ENCODE data around the gene CFAP251. TPM values are rescaled to one million over a fixed set of nuclear protein-coding genes. Genes with fewer than 3 reads are reported as not detected.

CFAP251 gene
- polyA plus RNA-seq, 3 donors = 0.08 to 0.17 TPM; not detected in 1

DNA sequence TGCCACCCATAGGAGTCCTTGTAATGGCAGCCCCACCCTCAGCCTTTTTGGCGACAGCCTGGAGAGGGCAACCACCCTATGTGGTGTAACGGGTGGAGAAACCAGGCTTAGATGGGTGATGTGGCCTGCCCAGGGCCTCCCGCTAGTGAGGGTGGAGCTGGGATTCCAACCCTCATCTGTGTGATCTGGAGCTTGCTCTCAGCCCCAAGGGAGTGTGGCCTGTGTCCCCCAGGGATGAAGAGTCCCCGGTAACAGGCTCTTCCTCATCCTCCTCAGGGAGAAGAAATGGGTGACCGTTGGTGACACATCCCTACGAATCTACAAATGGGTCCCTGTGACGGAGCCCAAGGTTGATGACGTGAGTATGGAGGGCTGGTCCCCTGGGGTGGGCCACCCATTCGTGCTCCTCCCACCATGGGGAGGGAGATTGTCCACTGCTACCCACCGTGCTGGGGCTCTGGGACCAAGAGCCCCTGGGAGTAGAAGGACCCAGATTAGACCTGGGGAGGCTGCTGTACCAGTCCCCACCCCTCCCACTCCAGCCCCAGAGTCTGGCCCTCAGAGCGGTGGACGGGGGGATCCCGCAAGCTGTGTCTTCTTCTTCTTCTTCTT lies 112.1 kb downstream of the CFAP251 start:
- peaks cover 2% of the 10 kb centered on the region for H3K4me1 Mint-ChIP-seq
- 97% methylated on average over 5 of the region's 13 CpGs for WGBS (ENCODE audit: insufficient coverage)
- Histone ChIP-seq H3K79me2 (ENCODE audit: insufficient read depth, low read length) (peaks cover 8% of the 10 kb centered on the region), H4K20me1 (ENCODE audit: insufficient read depth, low read length) (no peaks in the 10 kb centered on the region), H3K9ac (ENCODE audit: insufficient read depth, low read length, poor library complexity, severe bottlenecking) (no peak overlapping the region), H3K27ac (ENCODE audit: low read depth in 1 of 2, low read length in 2 of 2) (no peak overlapping the region), H3K36me3 (replicated peaks in 1 of 2; ENCODE audit: control insufficient read depth in 1 of 2, insufficient read depth in 2 of 2, low read length in 2 of 2) (no peaks in the 10 kb centered on the region), H3K4me1 (ENCODE audit: control insufficient read depth in 1 of 2, insufficient read depth in 2 of 2, low read length in 2 of 2) (no peaks in the 10 kb centered on the region), H2AFZ (ENCODE audit: insufficient read depth, low read depth, low read length, poor library complexity, severe bottlenecking) (no peak overlapping the region), H3K4me3 (replicated peaks in 1 of 3; ENCODE audit: low read depth in 2 of 3, low read length in 3 of 3) (no peak overlapping the region), H3K9me3 (replicated peaks in 1 of 2; ENCODE audit: control insufficient read depth in 1 of 2, insufficient read depth in 1 of 2, low read length in 2 of 2) (no peaks in the 10 kb centered on the region), H3K27me3 (ENCODE audit: control insufficient read depth in 2 of 2, insufficient read depth in 2 of 2, low read length in 2 of 2) (no peaks in the 10 kb centered on the region), H3K4me2 (replicated peaks; ENCODE audit: extremely low read depth, low read length, poor library complexity, severe bottlenecking) (no peak overlapping the region)
- no peak overlapping the region for H3K27ac Mint-ChIP-seq
- peaks cover 0 to 4% (median 0%) of the 10 kb centered on the region in 3 donors for H3K27me3 Mint-ChIP-seq (ENCODE audit: low read depth in 3 of 3)
- H3K9me3 Mint-ChIP-seq = no peaks in the 10 kb centered on the region
- DNase-seq = no peak
- intact Hi-C loops (cut with micrococcal nuclease) = no loop called here
- H3K4me3 Mint-ChIP-seq = no peak overlapping the region
- TF ChIP-seq, protein P1, sequence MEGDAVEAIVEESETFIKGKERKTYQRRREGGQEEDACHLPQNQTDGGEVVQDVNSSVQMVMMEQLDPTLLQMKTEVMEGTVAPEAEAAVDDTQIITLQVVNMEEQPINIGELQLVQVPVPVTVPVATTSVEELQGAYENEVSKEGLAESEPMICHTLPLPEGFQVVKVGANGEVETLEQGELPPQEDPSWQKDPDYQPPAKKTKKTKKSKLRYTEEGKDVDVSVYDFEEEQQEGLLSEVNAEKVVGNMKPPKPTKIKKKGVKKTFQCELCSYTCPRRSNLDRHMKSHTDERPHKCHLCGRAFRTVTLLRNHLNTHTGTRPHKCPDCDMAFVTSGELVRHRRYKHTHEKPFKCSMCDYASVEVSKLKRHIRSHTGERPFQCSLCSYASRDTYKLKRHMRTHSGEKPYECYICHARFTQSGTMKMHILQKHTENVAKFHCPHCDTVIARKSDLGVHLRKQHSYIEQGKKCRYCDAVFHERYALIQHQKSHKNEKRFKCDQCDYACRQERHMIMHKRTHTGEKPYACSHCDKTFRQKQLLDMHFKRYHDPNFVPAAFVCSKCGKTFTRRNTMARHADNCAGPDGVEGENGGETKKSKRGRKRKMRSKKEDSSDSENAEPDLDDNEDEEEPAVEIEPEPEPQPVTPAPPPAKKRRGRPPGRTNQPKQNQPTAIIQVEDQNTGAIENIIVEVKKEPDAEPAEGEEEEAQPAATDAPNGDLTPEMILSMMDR (IDR thresholded peaks at IDR 0.05) = no peak
- peaks cover 0 to 5% of the 10 kb centered on the region in 2 donors for H3K36me3 Mint-ChIP-seq

DNA sequence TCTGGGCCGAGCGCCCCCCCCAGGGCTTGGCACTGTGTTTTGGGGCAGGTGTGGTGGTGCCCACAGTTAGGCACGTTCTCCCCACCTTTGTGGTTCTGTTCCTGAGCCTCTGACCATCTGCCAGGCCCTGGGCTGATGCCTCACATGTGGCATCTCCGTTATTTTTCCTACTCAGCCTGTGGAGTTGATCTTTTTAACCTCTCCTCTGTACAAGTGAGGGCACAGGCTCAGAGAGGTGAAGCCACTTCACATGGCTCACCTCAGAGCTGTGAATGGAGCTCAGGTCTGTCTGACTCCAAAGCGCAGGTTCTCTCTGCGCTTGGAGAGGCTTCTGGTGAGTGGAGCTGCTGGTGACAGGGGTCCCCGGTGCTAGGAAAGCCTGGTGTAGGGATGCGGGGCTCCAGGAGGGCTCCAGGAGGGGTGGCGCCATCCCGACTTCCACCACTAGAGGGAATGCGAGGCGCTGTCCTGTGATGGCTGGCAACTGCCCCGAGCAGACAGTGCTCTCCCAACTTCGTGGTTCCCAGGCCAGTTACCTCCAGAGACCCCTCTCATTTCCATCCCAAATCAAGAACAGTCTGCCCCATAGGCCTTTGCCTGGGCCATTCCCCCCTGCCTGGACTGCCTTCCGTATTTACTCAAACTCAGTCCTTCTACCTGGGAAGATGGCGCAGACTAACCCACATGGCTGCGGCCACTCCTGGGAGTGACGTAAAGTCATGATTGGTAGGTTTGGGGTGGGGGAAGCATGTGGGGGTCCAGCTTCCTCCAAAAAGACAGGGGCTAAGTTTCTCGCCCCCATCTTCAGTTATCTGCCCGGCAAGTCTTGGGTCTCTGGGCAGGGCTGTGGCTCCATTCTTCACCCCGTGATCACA lies 113.2 kb downstream of the CFAP251 start:
- Histone ChIP-seq H3K9ac (ENCODE audit: insufficient read depth, low read length, poor library complexity, severe bottlenecking) (no peak overlapping the region), H4K20me1 (ENCODE audit: insufficient read depth, low read length) (no peaks in the 10 kb centered on the region), H3K4me2 (replicated peaks; ENCODE audit: extremely low read depth, low read length, poor library complexity, severe bottlenecking) (no peak overlapping the region), H3K79me2 (ENCODE audit: insufficient read depth, low read length) (peaks cover 5% of the 10 kb centered on the region), H2AFZ (ENCODE audit: insufficient read depth, low read depth, low read length, poor library complexity, severe bottlenecking) (no peak overlapping the region), H3K27me3 (ENCODE audit: control insufficient read depth in 2 of 2, insufficient read depth in 2 of 2, low read length in 2 of 2) (no peaks in the 10 kb centered on the region), H3K9me3 (replicated peaks in 1 of 2; ENCODE audit: control insufficient read depth in 1 of 2, insufficient read depth in 1 of 2, low read length in 2 of 2) (no peaks in the 10 kb centered on the region), H3K36me3 (replicated peaks in 1 of 2; ENCODE audit: control insufficient read depth in 1 of 2, insufficient read depth in 2 of 2, low read length in 2 of 2) (no peaks in the 10 kb centered on the region), H3K27ac (ENCODE audit: low read depth in 1 of 2, low read length in 2 of 2) (no peak overlapping the region), H3K4me3 (replicated peaks in 1 of 3; ENCODE audit: low read depth in 2 of 3, low read length in 3 of 3) (no peak overlapping the region), H3K4me1 (ENCODE audit: control insufficient read depth in 1 of 2, insufficient read depth in 2 of 2, low read length in 2 of 2) (no peaks in the 10 kb centered on the region)
- Mint-ChIP-seq H3K27me3 (ENCODE audit: low read depth in 3 of 3) (peaks cover 0 to 4% (median 1%) of the 10 kb centered on the region in 3 donors), H3K27ac (no peak overlapping the region), H3K4me1 (peaks cover 2% of the 10 kb centered on the region), H3K9me3 (no peaks in the 10 kb centered on the region), H3K36me3 (peaks cover 2 to 16% of the 10 kb centered on the region in 2 donors), H3K4me3 (no peak overlapping the region)
- TF ChIP-seq, protein P1 (IDR thresholded peaks at IDR 0.05) = peak; percentile 80
- intact Hi-C loops (cut with micrococcal nuclease) = no loop called here
- 77% methylated on average over 17 of the region's 21 CpGs for WGBS (ENCODE audit: insufficient coverage)
- DNase-seq = peak in 2 of 3 donors; percentile 24 to 28

All from CD14-positive monocyte (primary cell).